Measurements from ENCODE around the gene JADE1.
A peak's percentile ranks its signal among the peaks of the same experiment; 100 is the strongest.

JADE1 gene

GRCh38 chr4:128810871-128811570, 1.5 kb downstream of the JADE1 start:
- DNase-seq = peak; percentile 70

GRCh38 chr4:128811571-128812441, 2.3 kb downstream of the JADE1 start:
- peak; percentile 84 for DNase-seq

- DNase-seq = peak; percentile 45
These were observed 3.1 kb downstream of the JADE1 start for GRCh38 chr4:128812442-128813235.

- no peak for DNase-seq
These were observed 4.5 kb downstream of the JADE1 start for GRCh38 chr4:128813965-128814364.

GRCh38 chr4:128818442-128818841, 8.9 kb downstream of the JADE1 start:
- DNase-seq = no peak

- no peak for DNase-seq
These were observed 9.7 kb downstream of the JADE1 start for GRCh38 chr4:128819082-128819742.

- no peak for DNase-seq
These were observed 11.2 kb downstream of the JADE1 start for GRCh38 chr4:128820671-128821070.

- no peak for DNase-seq
These were observed 11.7 kb downstream of the JADE1 start for GRCh38 chr4:128821151-128821550.

- no peak for DNase-seq
These were observed 13.6 kb downstream of the JADE1 start for GRCh38 chr4:128823025-128823661.

GRCh38 chr4:128825226-128825625, 15.7 kb downstream of the JADE1 start:
- DNase-seq = no peak

- no peak for DNase-seq
These were observed 17.8 kb downstream of the JADE1 start for GRCh38 chr4:128827296-128827695.

GRCh38 chr4:128830906-128831503, 21.5 kb downstream of the JADE1 start:
- DNase-seq = no peak

GRCh38 chr4:128831531-128832242, 22.2 kb downstream of the JADE1 start:
- DNase-seq = peak; percentile 4

GRCh38 chr4:128832243-128832625, 22.7 kb downstream of the JADE1 start:
- DNase-seq = no peak

- peak; percentile 10 for DNase-seq
These were observed 26.2 kb downstream of the JADE1 start for GRCh38 chr4:128835498-128836222.

- DNase-seq = no peak
These were observed 27.7 kb downstream of the JADE1 start for GRCh38 chr4:128837198-128837597.

GRCh38 chr4:128837679-128838078, 28.2 kb downstream of the JADE1 start:
- no peak for DNase-seq

- no peak for DNase-seq
These were observed 31.3 kb downstream of the JADE1 start for GRCh38 chr4:128840711-128841318.

GRCh38 chr4:128841402-128841801, 31.9 kb downstream of the JADE1 start:
- no peak for DNase-seq

GRCh38 chr4:128844931-128845330, 35.4 kb downstream of the JADE1 start:
- peak; percentile 59 for DNase-seq

All from midbrain (tissue), 1 donor.